CD4-positive, alpha-beta T cell (primary cell): ENCODE measurements around the gene ADGRG6. TPM values are rescaled to one million over a fixed set of nuclear protein-coding genes. Genes with fewer than 3 reads are reported as not detected.

Source experiments
- ATAC-seq: fragments of 200-7000 bp; cut with Tn5 transposase; one replicate; pipeline ENCODE4 v1.10.0; 2022; ENCODE audit warnings: mild to moderate bottlenecking; ENCODE audit not compliant: poor library complexity
- CTCF ChIA-PET: fragments of 350-600 bp; sonication (Branson Sonifier 250); formaldehyde crosslinking; loops from one replicate; lab custom pipeline; 2021; ENCODE audit warnings: antibody characterized with exemption, inconsistent platforms; lab: Charles Lee
- POLR2A ChIA-PET: fragments of 350-600 bp; sonication (Branson Sonifier 250); formaldehyde crosslinking; loops from one replicate; lab custom pipeline; 2021; ENCODE audit warnings: antibody characterized with exemption, inconsistent platforms; lab: Charles Lee
- DNase-seq, 14 experiments: peaks; one replicate each; pipeline ENCODE4 v3.0.0-alpha.2; 2013 to 2020; ENCODE audit warnings: mixed read lengths in 2 of 14
- H3K27ac ChIP-seq, 2 donors: one replicate each; pipeline versions ENCODE4 v1.5.1 to v1.7.0; 2013; ENCODE audit warnings: low read length in 2 of 2, low read depth in 1 of 2, mild to moderate bottlenecking in 1 of 2
- H3K27me3 ChIP-seq, 2 experiments: 1 replicate in 1 of 2; 2 replicates in 1 of 2; pipeline versions ENCODE4 v1.6.1 to v1.7.0; 2013; ENCODE audit warnings: low read length in 2 of 2, control low read depth in 1 of 2, mild to moderate bottlenecking in 1 of 2, moderate library complexity in 1 of 2; ENCODE audit not compliant: insufficient read depth in 2 of 2, control insufficient read depth in 1 of 2
- H3K36me3 ChIP-seq: one replicate; pipeline ENCODE4 v1.6.1; 2013; ENCODE audit warnings: low read length, control low read depth; ENCODE audit not compliant: insufficient read depth
- H3K4me1 ChIP-seq: one replicate; pipeline ENCODE4 v1.6.1; 2013; ENCODE audit warnings: low read length, control low read depth; ENCODE audit not compliant: insufficient read depth
- H3K4me3 ChIP-seq: one replicate; pipeline ENCODE4 v1.5.1; 2013; ENCODE audit warnings: mild to moderate bottlenecking, low read length, moderate library complexity
- H3K9me3 ChIP-seq, 2 experiments: 1 replicate in 1 of 2; 2 replicates in 1 of 2; pipeline versions ENCODE4 v1.6.1 to v1.7.0; 2013; ENCODE audit warnings: low read length in 2 of 2, mild to moderate bottlenecking in 2 of 2, control low read depth in 1 of 2, moderate library complexity in 1 of 2; ENCODE audit not compliant: control insufficient read depth in 1 of 2, insufficient read depth in 1 of 2
- H3K27ac Mint-ChIP-seq: one replicate; pipeline ENCODE4 v1.8.0; 2020; ENCODE audit warnings: mixed read lengths
- H3K27me3 Mint-ChIP-seq: one replicate; pipeline ENCODE4 v1.8.0; 2021; ENCODE audit warnings: mixed read lengths
- H3K36me3 Mint-ChIP-seq: one replicate; pipeline ENCODE4 v1.8.0; 2021; ENCODE audit warnings: low read depth, mixed read lengths
- H3K4me1 Mint-ChIP-seq: one replicate; pipeline ENCODE4 v1.8.0; 2021; ENCODE audit warnings: low read depth, mixed read lengths
- H3K4me3 Mint-ChIP-seq: one replicate; pipeline ENCODE4 v1.8.0; 2020; ENCODE audit warnings: mild to moderate bottlenecking, mixed read lengths
- H3K9me3 Mint-ChIP-seq: one replicate; pipeline ENCODE4 v1.8.0; 2020; ENCODE audit warnings: mixed read lengths
- intact Hi-C, 2 experiments: fragments of 100-400 bp; cut with DNase I in 1 of 2; cut with micrococcal nuclease in 1 of 2; formaldehyde crosslinking; loops; one replicate each; pipeline versions ENCODE4 v1.15.1 to v1.9.0; 2023 to 2025; cut with DNase I, micrococcal nuclease
- total RNA-seq, 174 experiments: library from RNA in 2 of 174; stranded (reverse) in 2 of 174; gene quantifications; one replicate each; pipeline ENCODE4 v1.2.3 and lab custom pipeline; 2021 to 2026
- TF ChIP-seq, protein P1 (sequence below): fragments of 200-600 bp; IDR thresholded peaks from one replicate; pipeline ENCODE4 v1.8.0; 2022; ENCODE audit warnings: antibody characterized with exemption, mild to moderate bottlenecking

Gene ADGRG6
- total RNA-seq, 2 experiments from 2014 or later = 0.31 to 0.63 TPM

DNA sequence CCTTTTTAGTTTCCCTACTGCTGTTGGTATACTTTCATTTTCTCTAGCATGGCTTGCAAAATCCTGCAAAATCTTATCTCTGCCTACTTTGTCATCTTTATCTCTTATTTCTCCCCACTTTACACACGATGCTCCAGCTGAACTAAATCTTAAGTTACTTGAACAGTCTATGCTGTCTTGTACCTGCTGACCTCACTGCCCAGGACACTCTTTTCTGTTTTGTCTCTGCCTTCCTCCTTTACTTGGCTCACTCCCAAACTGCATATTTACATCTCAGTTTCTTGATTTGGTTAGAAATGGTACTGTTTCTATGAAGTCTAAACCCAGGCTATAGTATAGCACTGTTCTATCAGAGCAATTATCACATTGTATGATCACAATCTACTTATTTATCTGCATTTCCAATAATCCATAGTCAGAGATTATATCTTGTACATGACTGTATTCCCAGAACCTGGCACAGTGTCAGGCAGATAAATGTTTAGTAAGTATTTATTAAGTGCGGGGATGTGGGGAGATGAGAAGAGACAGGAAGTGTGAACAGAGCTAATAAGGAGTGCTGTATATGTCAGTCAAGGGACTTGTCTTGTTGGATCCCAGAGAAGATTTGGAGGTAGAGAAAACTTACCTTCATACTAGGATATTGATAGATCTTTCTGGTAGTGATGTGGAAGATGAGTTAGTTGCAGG, 57.6 kb downstream of the ADGRG6 start:
- Histone ChIP-seq H3K27me3 (no peaks in the 10 kb centered on the region), H3K4me3 (no peak overlapping the region), H3K27ac (no peak overlapping the region), H3K36me3 (no peaks in the 10 kb centered on the region), H3K4me1 (no peaks in the 10 kb centered on the region), H3K9me3 (no peaks in the 10 kb centered on the region)
- no peak overlapping the region for H3K27ac Mint-ChIP-seq
- H3K4me1 Mint-ChIP-seq = peaks cover 15% of the 10 kb centered on the region
- ChIA-PET CTCF (interaction anchor here (1.0 kb wide), 1 partner anchor 12 kb away, joined by 4 read pairs; no protein-coding TSS in a partner anchor), POLR2A (no interaction called here)
- ATAC-seq (no peak), DNase-seq (no peak)
- intact Hi-C loops = no loop called here
- no peak overlapping the region for H3K4me3 Mint-ChIP-seq
- no peaks in the 10 kb centered on the region for H3K9me3 Mint-ChIP-seq
- H3K36me3 Mint-ChIP-seq = no peaks in the 10 kb centered on the region
- no peaks in the 10 kb centered on the region for H3K27me3 Mint-ChIP-seq
- TF ChIP-seq, protein P1, sequence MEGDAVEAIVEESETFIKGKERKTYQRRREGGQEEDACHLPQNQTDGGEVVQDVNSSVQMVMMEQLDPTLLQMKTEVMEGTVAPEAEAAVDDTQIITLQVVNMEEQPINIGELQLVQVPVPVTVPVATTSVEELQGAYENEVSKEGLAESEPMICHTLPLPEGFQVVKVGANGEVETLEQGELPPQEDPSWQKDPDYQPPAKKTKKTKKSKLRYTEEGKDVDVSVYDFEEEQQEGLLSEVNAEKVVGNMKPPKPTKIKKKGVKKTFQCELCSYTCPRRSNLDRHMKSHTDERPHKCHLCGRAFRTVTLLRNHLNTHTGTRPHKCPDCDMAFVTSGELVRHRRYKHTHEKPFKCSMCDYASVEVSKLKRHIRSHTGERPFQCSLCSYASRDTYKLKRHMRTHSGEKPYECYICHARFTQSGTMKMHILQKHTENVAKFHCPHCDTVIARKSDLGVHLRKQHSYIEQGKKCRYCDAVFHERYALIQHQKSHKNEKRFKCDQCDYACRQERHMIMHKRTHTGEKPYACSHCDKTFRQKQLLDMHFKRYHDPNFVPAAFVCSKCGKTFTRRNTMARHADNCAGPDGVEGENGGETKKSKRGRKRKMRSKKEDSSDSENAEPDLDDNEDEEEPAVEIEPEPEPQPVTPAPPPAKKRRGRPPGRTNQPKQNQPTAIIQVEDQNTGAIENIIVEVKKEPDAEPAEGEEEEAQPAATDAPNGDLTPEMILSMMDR = no peak

DNA sequence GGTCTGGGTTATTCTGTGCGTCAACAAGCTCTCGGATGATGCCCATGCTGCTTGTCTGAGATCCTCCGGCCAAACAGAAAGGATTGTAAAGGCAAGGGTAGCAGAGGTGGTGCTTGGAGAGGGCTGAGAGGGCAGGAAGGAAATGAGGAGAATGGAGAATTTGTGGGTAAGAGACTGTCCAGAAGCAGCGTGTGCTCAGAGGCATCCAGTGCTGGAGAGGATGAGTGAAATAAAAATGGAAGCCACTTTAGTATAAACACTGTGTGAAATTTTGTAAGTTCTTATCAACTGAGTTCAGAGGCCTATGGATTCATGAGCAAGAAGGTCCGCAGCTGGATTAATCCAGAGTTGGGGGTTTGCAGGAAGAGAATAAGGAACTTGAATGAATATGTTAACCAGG, 59.5 kb downstream of the ADGRG6 start:
- H3K9me3 ChIP-seq = no peaks in the 10 kb centered on the region
- no peaks in the 10 kb centered on the region for H3K9me3 Mint-ChIP-seq
- H3K4me1 ChIP-seq = no peaks in the 10 kb centered on the region
- H3K27ac ChIP-seq = no peak overlapping the region
- no peaks in the 10 kb centered on the region for H3K27me3 Mint-ChIP-seq
- no peaks in the 10 kb centered on the region for H3K36me3 Mint-ChIP-seq
- intact Hi-C loops = no loop called here
- TF ChIP-seq, protein P1 = no peak
- H3K27me3 ChIP-seq = no peaks in the 10 kb centered on the region
- no peak for ATAC-seq
- H3K4me1 Mint-ChIP-seq = peaks cover 7% of the 10 kb centered on the region
- H3K4me3 ChIP-seq = no peak overlapping the region
- DNase-seq = no peak
- CTCF ChIA-PET = no interaction called here
- H3K4me3 Mint-ChIP-seq = no peak overlapping the region
- POLR2A ChIA-PET = no interaction called here
- no peaks in the 10 kb centered on the region for H3K36me3 ChIP-seq
- no peak overlapping the region for H3K27ac Mint-ChIP-seq

DNA sequence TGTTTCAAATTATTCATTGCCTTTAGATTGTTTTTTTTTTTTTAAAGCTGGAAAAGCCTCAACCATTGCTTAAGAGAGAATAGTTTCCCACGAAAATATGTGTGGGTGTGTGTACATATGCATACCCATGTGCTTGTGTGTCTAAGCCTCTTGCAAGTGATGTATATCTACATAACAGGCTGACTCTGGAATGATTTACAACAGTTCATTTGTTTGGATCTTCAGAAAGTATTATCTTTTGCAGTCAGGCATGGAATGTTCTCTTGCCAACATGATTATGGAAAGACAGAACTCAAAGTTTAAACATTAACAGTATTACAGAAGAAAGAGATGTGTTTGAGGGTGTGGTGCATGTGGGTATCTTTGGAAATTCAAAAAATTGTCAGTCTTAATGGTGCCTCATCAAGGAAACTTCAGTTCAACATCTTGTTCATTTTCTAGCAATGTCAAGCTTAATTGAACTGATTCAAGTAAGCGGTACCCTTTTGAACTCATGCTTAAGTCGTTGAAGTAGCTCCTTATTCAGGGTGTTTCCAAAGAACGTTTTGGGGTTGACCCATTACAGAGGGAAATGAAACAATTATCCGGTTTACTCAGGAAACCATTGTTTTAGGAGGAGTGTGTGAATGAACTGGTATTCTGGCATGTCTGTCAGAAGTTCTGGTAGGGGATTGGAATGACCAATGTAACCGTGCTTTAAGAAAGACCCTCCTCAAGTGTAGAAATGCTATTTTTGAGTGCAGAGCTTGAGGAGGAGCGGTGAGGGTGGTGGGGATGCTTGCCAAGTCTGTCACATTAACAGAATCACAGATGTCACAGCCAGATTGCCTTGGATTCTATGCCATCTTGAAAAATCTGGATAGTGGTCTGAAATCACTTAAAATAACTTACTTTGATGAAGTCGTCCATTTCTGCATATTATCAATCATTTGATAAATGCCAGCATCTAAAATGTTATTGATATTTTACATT, 60.3 kb downstream of the ADGRG6 start:
- no peak overlapping the region for H3K4me3 Mint-ChIP-seq
- ATAC-seq (no peak), DNase-seq (no peak)
- Histone ChIP-seq H3K9me3 (no peaks in the 10 kb centered on the region), H3K27ac (no peak overlapping the region), H3K4me3 (no peak overlapping the region), H3K36me3 (no peaks in the 10 kb centered on the region), H3K27me3 (no peaks in the 10 kb centered on the region), H3K4me1 (no peaks in the 10 kb centered on the region)
- intact Hi-C loops = no loop called here
- CTCF ChIA-PET = no interaction called here
- no peak overlapping the region for H3K27ac Mint-ChIP-seq
- H3K27me3 Mint-ChIP-seq = no peaks in the 10 kb centered on the region
- no peaks in the 10 kb centered on the region for H3K9me3 Mint-ChIP-seq
- H3K4me1 Mint-ChIP-seq = no peaks in the 10 kb centered on the region
- H3K36me3 Mint-ChIP-seq = no peaks in the 10 kb centered on the region
- POLR2A ChIA-PET = interaction anchor here (1.1 kb wide), 1 partner anchor 57 kb away, joined by 3 read pairs; no protein-coding TSS in a partner anchor
- TF ChIP-seq, protein P1 = no peak
